K562 (cell line): ENCODE measurements around the gene CDHR1. TPM values are rescaled to one million over a fixed set of nuclear protein-coding genes. Genes with fewer than 3 reads are reported as not detected.

Experiments used
- ATAC-seq: fragments of 200-7000 bp; cut with Tn5 transposase; 3 replicates; pipeline ENCODE4 v1.9.1; 2020; ENCODE audit warnings: moderate library complexity
- BruUV-seq: library from RNA; stranded (reverse); fragments of 400-500 nt; replicated peaks from 2 replicates; lab custom pipeline; 2021; lab: Mats Ljungman, UMichigan
- CTCF ChIA-PET: fragments of 300-600 bp; formaldehyde crosslinking; extraction: SDS; loops from one replicate; lab custom pipeline; 2021; ENCODE audit warnings: low intra/inter-chr PET ratio; lab: Yijun Ruan, JAX
- POLR2A ChIA-PET: fragments of 300-600, 350-650 bp; sonication (Branson Sonifier 250); formaldehyde crosslinking; extraction: SDS; loops from one replicate; lab custom pipeline; 2021; ENCODE audit warnings: antibody characterized with exemption, inconsistent platforms; lab: Yijun Ruan, JAX
- DNase-seq, 4 experiments: peaks; one replicate each; pipeline versions ENCODE4 v3.0.0 to v3.0.0-alpha.2; 2011 to 2018; ENCODE audit warnings: low spot score in 3 of 4, mixed read lengths in 3 of 4; ENCODE audit errors: extremely low read depth in 1 of 4
- FAIRE-seq: peaks from 2 replicates; lab custom pipeline; 2011; peaks lifted over from hg19 to GRCh38; lab: Jason Lieb, UNC
- H2AFZ ChIP-seq: 2 replicates; pipeline ENCODE4 v1.6.0; 2011; ENCODE audit warnings: low read depth, low read length, control low read depth, inconsistent platforms
- H3K27ac ChIP-seq: fragments of 200-600 bp; 3 replicates; pipeline ENCODE4 v1.8.0; 2011; ENCODE audit warnings: low read depth, mild to moderate bottlenecking, control low read depth, inconsistent platforms, low read length, moderate library complexity, mixed read lengths; ENCODE audit errors: extremely low read depth
- H3K27me3 ChIP-seq, 2 experiments: fragments of 300-600 bp in 1 of 2; 2 replicates in 1 of 2; 3 replicates in 1 of 2; pipeline versions ENCODE4 v1.6.0 to v1.8.0; 2011; ENCODE audit warnings: inconsistent platforms in 2 of 2, low read length in 2 of 2, mild to moderate bottlenecking in 1 of 2, mixed read lengths in 1 of 2, moderate library complexity in 1 of 2; ENCODE audit not compliant: control insufficient read depth in 2 of 2, insufficient read depth in 2 of 2
- H3K36me3 ChIP-seq: fragments of 300-600 bp; 3 replicates; pipeline ENCODE4 v1.8.0; 2011; ENCODE audit warnings: mild to moderate bottlenecking, low read length, inconsistent platforms; ENCODE audit not compliant: control insufficient read depth, insufficient read depth
- H3K4me1 ChIP-seq, 2 experiments: fragments of 200-600 bp in 1 of 2; replicated peaks in 1 of 2; 2 replicates in 1 of 2; 3 replicates in 1 of 2; pipeline versions ENCODE4 v1.5.1 to v1.8.0; 2011; ENCODE audit warnings: inconsistent platforms in 2 of 2, low read length in 2 of 2, mild to moderate bottlenecking in 1 of 2, mixed read lengths in 1 of 2, moderate library complexity in 1 of 2; ENCODE audit not compliant: control insufficient read depth in 2 of 2, insufficient read depth in 2 of 2
- H3K4me2 ChIP-seq: 2 replicates; pipeline ENCODE4 v1.6.1; 2011; ENCODE audit warnings: low read length, control low read depth, inconsistent platforms, mixed read lengths; ENCODE audit not compliant: insufficient read depth
- H3K4me3 ChIP-seq: fragments of 200-600 bp; sonication (generic), shearing (Covaris generic); 2 replicates; pipeline ENCODE4 v1.5.1; 2016; ENCODE audit warnings: control low read depth, inconsistent platforms
- H3K79me2 ChIP-seq: fragments of 200-600 bp; 3 replicates; pipeline ENCODE4 v1.8.0; 2011; ENCODE audit warnings: low read length, inconsistent platforms; ENCODE audit not compliant: control insufficient read depth, insufficient read depth
- H3K9ac ChIP-seq, 2 experiments: 2 replicates each; pipeline versions ENCODE4 v1.6.0 to v1.6.1; 2011; ENCODE audit warnings: low read depth in 2 of 2, low read length in 2 of 2, control low read depth in 1 of 2, inconsistent platforms in 1 of 2, mild to moderate bottlenecking in 1 of 2, mixed read lengths in 1 of 2; ENCODE audit not compliant: insufficient read depth in 1 of 2
- H3K9me1 ChIP-seq: one replicate; pipeline ENCODE4 v1.6.0; 2011; ENCODE audit warnings: inconsistent platforms, mild to moderate bottlenecking, low read length, moderate library complexity; ENCODE audit not compliant: control insufficient read depth, insufficient read depth
- H3K9me3 ChIP-seq: replicated peaks from 2 replicates; pipeline ENCODE4 v1.5.1; 2011; ENCODE audit warnings: low read depth, low read length, inconsistent platforms; ENCODE audit not compliant: control insufficient read depth, insufficient read depth
- H4K20me1 ChIP-seq: replicated peaks from 2 replicates; pipeline ENCODE4 v1.6.1; 2011; ENCODE audit warnings: low read length, inconsistent platforms, mixed read lengths; ENCODE audit not compliant: control insufficient read depth, insufficient read depth
- CAMTA2 ChIP-seq: fragments of 250-450 bp; sonication (Bioruptor Pico); conservative IDR thresholded peaks from 2 replicates; pipeline ENCODE4 v1.5.1; 2022
- CBX2 ChIP-seq: fragments of 200-600 bp; sonication (generic); IDR thresholded peaks from one replicate; pipeline ENCODE4 v1.6.1; 2012; ENCODE audit warnings: mild to moderate bottlenecking, low read length, inconsistent platforms; ENCODE audit not compliant: insufficient read depth, poor library complexity, severe bottlenecking
- ELF4 ChIP-seq: fragments of 450-650 bp; formaldehyde crosslinking; IDR thresholded peaks from 2 replicates; pipeline ENCODE4 v1.4.0; 2022; ENCODE audit warnings: missing genetic modification characterization
- LARP7 ChIP-seq: fragments of 450-650 bp; IDR thresholded peaks from 2 replicates; pipeline ENCODE4 v1.6.1; 2016
- MEIS2 ChIP-seq: fragments of 450-650 bp; IDR thresholded peaks from 2 replicates; pipeline ENCODE4 v1.6.1; 2014; ENCODE audit warnings: mild to moderate bottlenecking; ENCODE audit not compliant: partially characterized antibody
- MYBL2 ChIP-seq, 2 experiments: fragments of 450-650 bp in 1 of 2; sonication (generic) in 1 of 2; formaldehyde crosslinking in 1 of 2; IDR thresholded peaks; 2 replicates each; pipeline versions ENCODE4 v1.6.1 to v1.8.1; 2017 to 2022; ENCODE audit warnings: borderline replicate concordance in 1 of 2, inconsistent platforms in 1 of 2, low read depth in 1 of 2, mild to moderate bottlenecking in 1 of 2, missing genetic modification reagents in 1 of 2, moderate library complexity in 1 of 2
- NFE2L1 ChIP-seq: fragments of 450-650 bp; IDR thresholded peaks from 2 replicates; pipeline ENCODE4 v1.6.1; 2016; ENCODE audit warnings: missing genetic modification characterization, low read depth, mild to moderate bottlenecking, missing compliant biosample characterization, moderate library complexity, borderline replicate concordance
- RB1 ChIP-seq: fragments of 450-650 bp; IDR thresholded peaks from 2 replicates; pipeline ENCODE4 v1.6.1; 2017; ENCODE audit warnings: low read depth, mild to moderate bottlenecking
- SMARCA5 ChIP-seq: fragments of 450-650 bp; IDR thresholded peaks from 2 replicates; pipeline ENCODE4 v1.6.1; 2016
- TSC22D4 ChIP-seq: fragments of 450-650 bp; IDR thresholded peaks from 2 replicates; pipeline ENCODE4 v1.6.1; 2016; ENCODE audit warnings: missing genetic modification characterization, missing biosample characterization, control low read depth
- WGBS: fragments of 100-300 bp; shearing (Covaris generic); methylation state at CpG from one replicate; pipeline ENCODE4 v1.1.6; 2016; ENCODE audit warnings: low coverage, mixed read lengths; ENCODE audit not compliant: insufficient coverage; ENCODE audit errors: missing lambda C conversion rate; 5-methylcytosine and 5-hydroxymethylcytosine counted together
- in situ Hi-C: fragments of 300-500 bp; cut with MboI; formaldehyde crosslinking; loops from 4 replicates; pipeline ENCODE4 v1.15.0; 2018; ENCODE audit warnings: inconsistent platforms, mixed read lengths
- intact Hi-C: fragments of 100-400 bp; cut with micrococcal nuclease; formaldehyde crosslinking; loops from 2 replicates; pipeline ENCODE4 v1.14.2; 2022
- polyA plus RNA-seq, 8 experiments: library from polyadenylated mRNA; depleted of rRNA in 4 of 8; stranded (reverse) in 5 of 8; unstranded in 3 of 8; fragments of >200 nt; fragmentation: Nextera tagmentation in 2 of 8; fragmentation: Illumina TruSeq in 1 of 8; extraction: Ambion mirVana in 2 of 8; extraction: Trizol in 1 of 8; gene quantifications; 2 replicates each; pipeline versions ENCODE4 v1.2.1 to v1.2.3, GENCODE V29; 2011 to 2014; ENCODE audit warnings: inconsistent platforms in 1 of 8, missing spikeins in 1 of 8
- total RNA-seq, 7 experiments: library from RNA; depleted of rRNA in 6 of 7; stranded (reverse); fragments of >200 nt in 6 of 7; fragmentation: Illumina TruSeq in 2 of 7; extraction: Trizol in 2 of 7; gene quantifications; 2 replicates each; pipeline versions ENCODE4 v1.2.1 to v1.2.3, GENCODE V29; 2011 to 2021; ENCODE audit warnings: low replicate concordance in 1 of 7
- TF ChIP-seq, protein P1 (sequence below): fragments of 250-450 bp; sonication (Bioruptor Pico); IDR thresholded peaks from 2 replicates; pipeline ENCODE4 v1.4.0; 2020; ENCODE audit warnings: mild to moderate bottlenecking, moderate library complexity, borderline replicate concordance
- TF ChIP-seq, protein P2 (sequence below): fragments of 450-650 bp; IDR thresholded peaks from 2 replicates; pipeline ENCODE4 v1.6.1; 2016
- TF ChIP-seq, protein P3 (sequence below), 3 experiments: IDR thresholded peaks in 2 of 3; conservative IDR thresholded peaks in 1 of 3; 2 replicates each; pipeline ENCODE4 v1.5.1; 2011 to 2012; ENCODE audit warnings: low read length in 3 of 3, mild to moderate bottlenecking in 3 of 3, control low read depth in 2 of 3, improper control_type of control experiment in 1 of 3, inconsistent platforms in 1 of 3, low read depth in 1 of 3, mixed read lengths in 1 of 3, moderate library complexity in 1 of 3; ENCODE audit not compliant: insufficient read depth in 2 of 3

CDHR1 gene
- total and polyA plus RNA-seq, 9 of the 15 experiments (the other 6 are each of a cell fraction or from before 2014, with no cell fraction given), result 0.03 to 0.99 (median 0.20) TPM

GRCh38 chr10:84205049-84205852, 10.9 kb downstream of the CDHR1 start:
- H3K4me2 ChIP-seq, result no peak overlapping the region
- H3K79me2 ChIP-seq, result no peaks in the 10 kb centered on the region
- DNase-seq, result peak; percentile 77 to 79 (median 78)
- H4K20me1 ChIP-seq, result no peaks in the 10 kb centered on the region
- no peaks in the 10 kb centered on the region for H3K9me1 ChIP-seq
- BruUV-seq, result no TSS peak
- FAIRE-seq, result peak; percentile 96
- intact Hi-C loops, result loop anchor here (1.0 to 2.0 kb wide), 2 partner anchors 56 to 79 kb away; no protein-coding TSS in a partner anchor
- H3K27me3 ChIP-seq, result peaks cover 9 to 27% of the 10 kb centered on the region in 2 experiments
- POLR2A ChIA-PET, result interaction anchor here (0.6 kb wide), 1 partner anchor 45 kb away, joined by 4 read pairs; no protein-coding TSS in a partner anchor
- ATAC-seq, result peak; percentile 86
- peaks cover 13 to 15% of the 10 kb centered on the region in 2 experiments; a peak in 4 of 5 replicates for H3K4me1 ChIP-seq
- CTCF ChIA-PET, result interaction anchor here (1.1 to 2.1 kb wide), 3 partner anchors 57 to 333 kb away, joined by 3 to 19 read pairs (median 12); no protein-coding TSS in a partner anchor
- H3K4me3 ChIP-seq, result no peak overlapping the region
- H3K27ac ChIP-seq, result no peak overlapping the region
- H3K9me3 ChIP-seq, result no peaks in the 10 kb centered on the region
- in situ Hi-C loops, result no loop called here
- H3K9ac ChIP-seq, result no peak overlapping the region
- H2AFZ ChIP-seq, result no peak overlapping the region
- WGBS, result 4% methylated on average over 7 of the region's 8 CpGs
- no peaks in the 10 kb centered on the region for H3K36me3 ChIP-seq
- TF ChIP-seq LARP7 (0 out of 2 replicates have a peak, but pooled peaks have one; percentile 61), MYBL2 (IDR thresholded peaks at IDR 0.05; ENCODE audit: low read depth) (peak; percentile 22; the same call in 1 of the 2 replicates), MYBL2 (CRISPR knock-in tag; IDR thresholded peaks at IDR 0.05; ENCODE audit: borderline replicate concordance) (no peak), RB1 (peak; percentile 17; the same call in 1 of the 2 replicates), TSC22D4 (tag) (no peak), NFE2L1 (tag) (no peak), ELF4 (peak; percentile 74; the same call in 1 of the 2 replicates), CBX2 (no peak), CAMTA2 (CRISPR knock-in tag) (no peak), MEIS2 (peak; percentile 41), SMARCA5 (0 out of 2 replicates have a peak, but pooled peaks have one; percentile 46)
- TF ChIP-seq, protein P1, sequence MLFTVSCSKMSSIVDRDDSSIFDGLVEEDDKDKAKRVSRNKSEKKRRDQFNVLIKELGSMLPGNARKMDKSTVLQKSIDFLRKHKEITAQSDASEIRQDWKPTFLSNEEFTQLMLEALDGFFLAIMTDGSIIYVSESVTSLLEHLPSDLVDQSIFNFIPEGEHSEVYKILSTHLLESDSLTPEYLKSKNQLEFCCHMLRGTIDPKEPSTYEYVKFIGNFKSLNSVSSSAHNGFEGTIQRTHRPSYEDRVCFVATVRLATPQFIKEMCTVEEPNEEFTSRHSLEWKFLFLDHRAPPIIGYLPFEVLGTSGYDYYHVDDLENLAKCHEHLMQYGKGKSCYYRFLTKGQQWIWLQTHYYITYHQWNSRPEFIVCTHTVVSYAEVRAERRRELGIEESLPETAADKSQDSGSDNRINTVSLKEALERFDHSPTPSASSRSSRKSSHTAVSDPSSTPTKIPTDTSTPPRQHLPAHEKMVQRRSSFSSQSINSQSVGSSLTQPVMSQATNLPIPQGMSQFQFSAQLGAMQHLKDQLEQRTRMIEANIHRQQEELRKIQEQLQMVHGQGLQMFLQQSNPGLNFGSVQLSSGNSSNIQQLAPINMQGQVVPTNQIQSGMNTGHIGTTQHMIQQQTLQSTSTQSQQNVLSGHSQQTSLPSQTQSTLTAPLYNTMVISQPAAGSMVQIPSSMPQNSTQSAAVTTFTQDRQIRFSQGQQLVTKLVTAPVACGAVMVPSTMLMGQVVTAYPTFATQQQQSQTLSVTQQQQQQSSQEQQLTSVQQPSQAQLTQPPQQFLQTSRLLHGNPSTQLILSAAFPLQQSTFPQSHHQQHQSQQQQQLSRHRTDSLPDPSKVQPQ (CRISPR knock-in tag), result no peak
- TF ChIP-seq, protein P2, sequence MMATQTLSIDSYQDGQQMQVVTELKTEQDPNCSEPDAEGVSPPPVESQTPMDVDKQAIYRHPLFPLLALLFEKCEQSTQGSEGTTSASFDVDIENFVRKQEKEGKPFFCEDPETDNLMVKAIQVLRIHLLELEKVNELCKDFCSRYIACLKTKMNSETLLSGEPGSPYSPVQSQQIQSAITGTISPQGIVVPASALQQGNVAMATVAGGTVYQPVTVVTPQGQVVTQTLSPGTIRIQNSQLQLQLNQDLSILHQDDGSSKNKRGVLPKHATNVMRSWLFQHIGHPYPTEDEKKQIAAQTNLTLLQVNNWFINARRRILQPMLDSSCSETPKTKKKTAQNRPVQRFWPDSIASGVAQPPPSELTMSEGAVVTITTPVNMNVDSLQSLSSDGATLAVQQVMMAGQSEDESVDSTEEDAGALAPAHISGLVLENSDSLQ, result peak; percentile 30; the same call in 1 of the 2 replicates
- TF ChIP-seq, protein P3, sequence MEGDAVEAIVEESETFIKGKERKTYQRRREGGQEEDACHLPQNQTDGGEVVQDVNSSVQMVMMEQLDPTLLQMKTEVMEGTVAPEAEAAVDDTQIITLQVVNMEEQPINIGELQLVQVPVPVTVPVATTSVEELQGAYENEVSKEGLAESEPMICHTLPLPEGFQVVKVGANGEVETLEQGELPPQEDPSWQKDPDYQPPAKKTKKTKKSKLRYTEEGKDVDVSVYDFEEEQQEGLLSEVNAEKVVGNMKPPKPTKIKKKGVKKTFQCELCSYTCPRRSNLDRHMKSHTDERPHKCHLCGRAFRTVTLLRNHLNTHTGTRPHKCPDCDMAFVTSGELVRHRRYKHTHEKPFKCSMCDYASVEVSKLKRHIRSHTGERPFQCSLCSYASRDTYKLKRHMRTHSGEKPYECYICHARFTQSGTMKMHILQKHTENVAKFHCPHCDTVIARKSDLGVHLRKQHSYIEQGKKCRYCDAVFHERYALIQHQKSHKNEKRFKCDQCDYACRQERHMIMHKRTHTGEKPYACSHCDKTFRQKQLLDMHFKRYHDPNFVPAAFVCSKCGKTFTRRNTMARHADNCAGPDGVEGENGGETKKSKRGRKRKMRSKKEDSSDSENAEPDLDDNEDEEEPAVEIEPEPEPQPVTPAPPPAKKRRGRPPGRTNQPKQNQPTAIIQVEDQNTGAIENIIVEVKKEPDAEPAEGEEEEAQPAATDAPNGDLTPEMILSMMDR (IDR thresholded peaks at IDR 0.05 in 2 of 3, conservative IDR thresholded peaks at IDR 0.05 in 1 of 3; ENCODE audit: insufficient read depth in 2 of 3, low read depth in 1 of 3, low read length in 3 of 3), result peak; percentile 87 to 96 (median 95)
